DMS153 treated with DMSO at 0.1 percent for 48 hours (cell line): ENCODE results near the gene GLRA1.
"Not testable (repeated sequence)": the region's sequence is repeated elsewhere in the genome, so short reads cannot be mapped to it uniquely, and the experiment has no call there.

Experiments
- DNase-seq: peaks from one replicate; lab custom pipeline; 2025; ENCODE audit not compliant: unreplicated experiment; lab: John Stamatoyannopoulos, UW

The GLRA1 gene

GRCh38 chr5:151885138-151885908 is 39.3 kb downstream of the GLRA1 start:
- DNase-seq: no peak

GRCh38 chr5:151881621-151882225 is 42.9 kb downstream of the GLRA1 start:
- no peak for DNase-seq

- no peak for DNase-seq
These were observed 44.3 kb downstream of the GLRA1 start for GRCh38 chr5:151880324-151880723.

GRCh38 chr5:151873701-151874100 is 51.0 kb downstream of the GLRA1 start:
- no peak for DNase-seq

GRCh38 chr5:151872701-151873100 is 52.0 kb downstream of the GLRA1 start:
- no peak for DNase-seq

- DNase-seq: no peak
These were observed 53.8 kb downstream of the GLRA1 start for GRCh38 chr5:151870820-151871219.

GRCh38 chr5:151870271-151870670 is 54.4 kb downstream of the GLRA1 start:
- no peak for DNase-seq

- no peak for DNase-seq
These were observed 54.8 kb downstream of the GLRA1 start for GRCh38 chr5:151869843-151870242.

- no peak for DNase-seq
These were observed 56.2 kb downstream of the GLRA1 start for GRCh38 chr5:151868451-151868850.

- no peak for DNase-seq
These were observed 60.4 kb downstream of the GLRA1 start for GRCh38 chr5:151864061-151864748.

- DNase-seq: no peak
These were observed 61.1 kb downstream of the GLRA1 start for GRCh38 chr5:151863566-151863965.

- DNase-seq: no peak
These were observed 61.7 kb downstream of the GLRA1 start for GRCh38 chr5:151862811-151863472.

- DNase-seq: not testable (repeated sequence)
These were observed 63.8 kb downstream of the GLRA1 start for GRCh38 chr5:151860867-151861266.

GRCh38 chr5:151856861-151857260 is 67.8 kb downstream of the GLRA1 start:
- DNase-seq: no peak

GRCh38 chr5:151855701-151856100 is 69.0 kb downstream of the GLRA1 start:
- no peak for DNase-seq

GRCh38 chr5:151847871-151848270 is 76.8 kb downstream of the GLRA1 start:
- no peak for DNase-seq

GRCh38 chr5:151846765-151847164 is 77.9 kb downstream of the GLRA1 start:
- DNase-seq: no peak

- not testable (repeated sequence) for DNase-seq
These were observed 91.8 kb downstream of the GLRA1 start for GRCh38 chr5:151832843-151833242.

- no peak for DNase-seq
These were observed 95.3 kb downstream of the GLRA1 start for GRCh38 chr5:151829370-151829769.

GRCh38 chr5:151825445-151825844 is 99.2 kb downstream of the GLRA1 start:
- DNase-seq: no peak

GRCh38 chr5:151822141-151822540 is 102.5 kb downstream of the GLRA1 start:
- no peak for DNase-seq

- DNase-seq: no peak
These were observed 103.7 kb downstream of the GLRA1 start for GRCh38 chr5:151820903-151821302.
